ENCODE results near the gene SORBS1. TPM values are rescaled to one million over a fixed set of nuclear protein-coding genes. Genes with fewer than 3 reads are reported as not detected.

Gene SORBS1
- total and polyA plus RNA-seq, 4 experiments from 2014 or later: 0.67 to 0.93 (median 0.75) TPM; not detected in 1

- ChIA-PET CTCF (ENCODE audit: partially characterized antibody) (no interaction called here), POLR2A (ENCODE audit: partially characterized antibody) (no interaction called here)
- DNase-seq: no peak
- Mint-ChIP-seq H3K4me1 (peaks cover 13 to 30% (median 23%) of the 10 kb centered on the region in 4 donors), H3K4me3 (peak overlapping the region; percentile 59 to 85 (median 76)), H3K27me3 (peaks cover 21 to 37% of the 10 kb centered on the region in 2 donors), H3K9me3 (no peaks in the 10 kb centered on the region), H3K36me3 (no peaks in the 10 kb centered on the region), H3K27ac (peak overlapping the region in 3 of 7 donors; percentile 37 to 51 (median 46))
- Histone ChIP-seq H3K4me3 (ENCODE audit: low read length in 2 of 2) (no peak overlapping the region), H3K9me3 (ENCODE audit: control insufficient read depth in 1 of 2, low read length in 2 of 2) (no peaks in the 10 kb centered on the region), H3K4me1 (ENCODE audit: insufficient read depth, low read length) (peaks cover 18% of the 10 kb centered on the region), H3K27ac (ENCODE audit: low read depth, low read length) (no peak overlapping the region), H3K27me3 (ENCODE audit: insufficient read depth, low read length) (peaks cover 10% of the 10 kb centered on the region), H3K36me3 (ENCODE audit: insufficient read depth, low read length) (no peaks in the 10 kb centered on the region)
- intact Hi-C loops (cut with micrococcal nuclease): no loop called here
These were observed 269.7 kb downstream of the SORBS1 start for GRCh38 chr10:95291365-95292039.

GRCh38 chr10:95290461-95291364, 270.5 kb downstream of the SORBS1 start, which contains the start of gene PDLIM1:
Gene PDLIM1 (minus strand): TSS chr10:95291003. CDS start chr10:95290915, 88 bp downstream.
- ChIA-PET CTCF (ENCODE audit: partially characterized antibody) (no interaction called here), POLR2A (ENCODE audit: partially characterized antibody) (no interaction called here)
- peak in 4 of 5 donors; percentile 1 to 26 (median 24) for DNase-seq
- Mint-ChIP-seq H3K27ac (peak within 1 kb of the TSS in 2 of 7 donors; percentile 46 to 51), H3K27me3 (peaks cover 21 to 37% of the 10 kb centered on the region in 2 donors), H3K4me1 (peaks cover 13 to 29% (median 23%) of the 10 kb centered on the region in 4 donors), H3K4me3 (peak within 1 kb of the TSS; percentile 74 to 85 (median 78)), H3K9me3 (no peaks in the 10 kb centered on the region), H3K36me3 (no peaks in the 10 kb centered on the region)
- Histone ChIP-seq H3K27me3 (ENCODE audit: insufficient read depth, low read length) (peaks cover 10% of the 10 kb centered on the region), H3K36me3 (ENCODE audit: insufficient read depth, low read length) (no peaks in the 10 kb centered on the region), H3K27ac (ENCODE audit: low read depth, low read length) (no peak within 1 kb of the TSS), H3K4me3 (ENCODE audit: low read length in 2 of 2) (peak within 1 kb of the TSS in 1 of 2 donors; percentile 35), H3K4me1 (ENCODE audit: insufficient read depth, low read length) (peaks cover 16% of the 10 kb centered on the region), H3K9me3 (ENCODE audit: control insufficient read depth in 1 of 2, low read length in 2 of 2) (no peaks in the 10 kb centered on the region)
- intact Hi-C loops (cut with micrococcal nuclease): no loop called here

- H3K36me3 Mint-ChIP-seq: no peaks in the 10 kb centered on the region
- H3K4me1 Mint-ChIP-seq: peaks cover 12 to 24% (median 18%) of the 10 kb centered on the region in 4 donors
- intact Hi-C loops (cut with micrococcal nuclease): no loop called here
- ChIA-PET CTCF (ENCODE audit: partially characterized antibody) (no interaction called here), POLR2A (ENCODE audit: partially characterized antibody) (no interaction called here)
- Histone ChIP-seq H3K9me3 (ENCODE audit: control insufficient read depth in 1 of 2, low read length in 2 of 2) (no peaks in the 10 kb centered on the region), H3K4me1 (ENCODE audit: insufficient read depth, low read length) (peaks cover 10% of the 10 kb centered on the region), H3K36me3 (ENCODE audit: insufficient read depth, low read length) (no peaks in the 10 kb centered on the region), H3K27ac (ENCODE audit: low read depth, low read length) (no peak overlapping the region), H3K27me3 (ENCODE audit: insufficient read depth, low read length) (peaks cover 10% of the 10 kb centered on the region), H3K4me3 (ENCODE audit: low read length in 2 of 2) (no peak overlapping the region)
- no peak overlapping the region for H3K27ac Mint-ChIP-seq
- H3K27me3 Mint-ChIP-seq: peaks cover 21 to 37% of the 10 kb centered on the region in 2 donors
- DNase-seq: no peak
- H3K9me3 Mint-ChIP-seq: no peaks in the 10 kb centered on the region
- H3K4me3 Mint-ChIP-seq: peak overlapping the region; percentile 62 to 78 (median 76)
These were observed 271.2 kb downstream of the SORBS1 start for GRCh38 chr10:95289921-95290421.

- H3K4me1 ChIP-seq (ENCODE audit: insufficient read depth, low read length): peaks cover 4% of the 10 kb centered on the region
- H3K27me3 ChIP-seq (ENCODE audit: insufficient read depth, low read length): peaks cover 10% of the 10 kb centered on the region
- POLR2A ChIA-PET (ENCODE audit: partially characterized antibody): no interaction called here
- no peak for DNase-seq
- H3K4me3 ChIP-seq (ENCODE audit: low read length in 2 of 2): no peak overlapping the region
- Mint-ChIP-seq H3K27ac (peak overlapping the region in 1 of 7 donors; percentile 68), H3K27me3 (peaks cover 21 to 37% of the 10 kb centered on the region in 2 donors), H3K36me3 (no peaks in the 10 kb centered on the region), H3K4me1 (peaks cover 9 to 21% (median 14%) of the 10 kb centered on the region in 4 donors), H3K4me3 (peak overlapping the region; percentile 3 to 78 (median 59)), H3K9me3 (no peaks in the 10 kb centered on the region)
- no peaks in the 10 kb centered on the region for H3K36me3 ChIP-seq (ENCODE audit: insufficient read depth, low read length)
- no peaks in the 10 kb centered on the region for H3K9me3 ChIP-seq (ENCODE audit: control insufficient read depth in 1 of 2, low read length in 2 of 2)
- H3K27ac ChIP-seq (ENCODE audit: low read depth, low read length): no peak overlapping the region
- CTCF ChIA-PET (ENCODE audit: partially characterized antibody): interaction anchor here (1.3 kb wide), 1 partner anchor 11 kb away, joined by 3 read pairs; no protein-coding TSS in a partner anchor
- intact Hi-C loops (cut with micrococcal nuclease): no loop called here
These were observed 271.9 kb downstream of the SORBS1 start for GRCh38 chr10:95289003-95289920.

GRCh38 chr10:95288303-95288702, 272.9 kb downstream of the SORBS1 start:
- Mint-ChIP-seq H3K4me3 (no peak overlapping the region), H3K27me3 (peaks cover 24 to 37% of the 10 kb centered on the region in 2 donors), H3K4me1 (peaks cover 9 to 21% (median 14%) of the 10 kb centered on the region in 4 donors), H3K27ac (no peak overlapping the region), H3K36me3 (no peaks in the 10 kb centered on the region), H3K9me3 (no peaks in the 10 kb centered on the region)
- no peak overlapping the region for H3K4me3 ChIP-seq (ENCODE audit: low read length in 2 of 2)
- H3K36me3 ChIP-seq (ENCODE audit: insufficient read depth, low read length): no peaks in the 10 kb centered on the region
- intact Hi-C loops (cut with micrococcal nuclease): no loop called here
- H3K9me3 ChIP-seq (ENCODE audit: control insufficient read depth in 1 of 2, low read length in 2 of 2): no peaks in the 10 kb centered on the region
- ChIA-PET CTCF (ENCODE audit: partially characterized antibody) (interaction anchor here (0.6 to 1.3 kb wide), 2 partner anchors 10 to 12 kb away, joined by 3 to 7 read pairs; no protein-coding TSS in a partner anchor), POLR2A (ENCODE audit: partially characterized antibody) (no interaction called here)
- no peak overlapping the region for H3K27ac ChIP-seq (ENCODE audit: low read depth, low read length)
- H3K4me1 ChIP-seq (ENCODE audit: insufficient read depth, low read length): peaks cover 4% of the 10 kb centered on the region
- peaks cover 10% of the 10 kb centered on the region for H3K27me3 ChIP-seq (ENCODE audit: insufficient read depth, low read length)
- no peak for DNase-seq

- no peak overlapping the region for H3K4me3 ChIP-seq (ENCODE audit: low read length in 2 of 2)
- no peaks in the 10 kb centered on the region for H3K9me3 ChIP-seq (ENCODE audit: control insufficient read depth in 1 of 2, low read length in 2 of 2)
These were observed 273.9 kb downstream of the SORBS1 start for GRCh38 chr10:95287281-95287680.

More at GRCh38 chr10:95287281-95287680, 273.9 kb downstream of the SORBS1 start:
- Mint-ChIP-seq H3K4me1 (peaks cover 9 to 18% (median 13%) of the 10 kb centered on the region in 4 donors), H3K36me3 (no peaks in the 10 kb centered on the region), H3K27me3 (peaks cover 24 to 31% of the 10 kb centered on the region in 2 donors), H3K27ac (no peak overlapping the region), H3K4me3 (no peak overlapping the region), H3K9me3 (no peaks in the 10 kb centered on the region)
- DNase-seq: no peak
- CTCF ChIA-PET (ENCODE audit: partially characterized antibody): no interaction called here
- peaks cover 4% of the 10 kb centered on the region for H3K4me1 ChIP-seq (ENCODE audit: insufficient read depth, low read length)
- intact Hi-C loops (cut with micrococcal nuclease): no loop called here
- H3K27ac ChIP-seq (ENCODE audit: low read depth, low read length): no peak overlapping the region
- peaks cover 10% of the 10 kb centered on the region for H3K27me3 ChIP-seq (ENCODE audit: insufficient read depth, low read length)
- H3K36me3 ChIP-seq (ENCODE audit: insufficient read depth, low read length): no peaks in the 10 kb centered on the region
- POLR2A ChIA-PET (ENCODE audit: partially characterized antibody): no interaction called here

Data from CD4-positive, alpha-beta memory T cell (primary cell).